IMR-90 (cell line): Measurements from ENCODE around the gene TDRD7. TPM values are rescaled to one million over a fixed set of nuclear protein-coding genes. Genes with fewer than 3 reads are reported as not detected.
A peak's percentile ranks its signal among the peaks of the same experiment; 100 is the strongest.

Source experiments
- ATAC-seq: fragments of 200-7000 bp; cut with Tn5 transposase; 2 replicates; pipeline ENCODE4 v1.9.1; 2020; ENCODE audit warnings: low read depth, mild to moderate bottlenecking, moderate library complexity
- BruUV-seq: library from RNA; stranded (reverse); fragments of 400-500 nt; replicated peaks from 2 replicates; lab custom pipeline; 2021; lab: Mats Ljungman, UMichigan
- CTCF ChIA-PET: fragments of 300-600 bp; formaldehyde crosslinking; extraction: SDS; loops from one replicate; lab custom pipeline; 2021; ENCODE audit warnings: antibody characterized with exemption; lab: Yijun Ruan, JAX
- POLR2A ChIA-PET: fragments of 300-600 bp; sonication (Branson Sonifier 250); formaldehyde crosslinking; loops from one replicate; lab custom pipeline; 2022; ENCODE audit warnings: antibody characterized with exemption; ENCODE audit not compliant: unreplicated experiment; lab: Charles Lee
- DNase-seq: peaks from one replicate; pipeline ENCODE4 v3.0.0; 2013
- H2AFZ ChIP-seq: replicated peaks from 2 replicates; pipeline ENCODE3; 2013; ENCODE audit warnings: low read length, mild to moderate bottlenecking; ENCODE audit not compliant: poor library complexity
- H2AK5ac ChIP-seq: 2 replicates; pipeline ENCODE4 v1.6.1; 2013; ENCODE audit warnings: low read depth, low read length, inconsistent platforms
- H2AK9ac ChIP-seq: replicated peaks from 2 replicates; pipeline ENCODE3; 2013; ENCODE audit warnings: mild to moderate bottlenecking, low read depth, low read length, moderate library complexity; ENCODE audit not compliant: poor library complexity
- H2BK120ac ChIP-seq: 2 replicates; pipeline ENCODE4 v1.6.1; 2013; ENCODE audit warnings: low read depth, low read length, inconsistent platforms
- H2BK15ac ChIP-seq: 3 replicates; pipeline ENCODE4 v1.6.1; 2013; ENCODE audit warnings: low read depth, low read length, inconsistent platforms
- H2BK20ac ChIP-seq: 2 replicates; pipeline ENCODE4 v1.6.1; 2013; ENCODE audit warnings: low read depth, mild to moderate bottlenecking, inconsistent platforms, low read length, moderate library complexity
- H2BK5ac ChIP-seq: 2 replicates; pipeline ENCODE4 v1.6.1; 2013; ENCODE audit warnings: mild to moderate bottlenecking, low read depth, low read length, inconsistent platforms; ENCODE audit not compliant: poor library complexity, severe bottlenecking
- H3K14ac ChIP-seq: replicated peaks from 2 replicates; pipeline ENCODE4 v1.6.1; 2013; ENCODE audit warnings: low read depth, low read length, inconsistent platforms
- H3K18ac ChIP-seq: 2 replicates; pipeline ENCODE4 v1.6.1; 2013; ENCODE audit warnings: low read depth, low read length, control low read depth
- H3K23ac ChIP-seq: 2 replicates; pipeline ENCODE4 v1.6.1; 2013; ENCODE audit warnings: low read depth, low read length, inconsistent platforms
- H3K27ac ChIP-seq: 2 replicates; pipeline ENCODE4 v1.5.1; 2013; ENCODE audit warnings: mild to moderate bottlenecking, control low read depth, low read length; ENCODE audit not compliant: insufficient read depth
- H3K27me3 ChIP-seq: 2 replicates; pipeline ENCODE4 v1.6.1; 2013; ENCODE audit warnings: low read length; ENCODE audit not compliant: control insufficient read depth, insufficient read depth
- H3K36me3 ChIP-seq: 2 replicates; pipeline ENCODE4 v1.6.1; 2013; ENCODE audit warnings: low read length, mixed read lengths; ENCODE audit not compliant: control insufficient read depth, insufficient read depth
- H3K4ac ChIP-seq: 2 replicates; pipeline ENCODE4 v1.6.1; 2013; ENCODE audit warnings: low read depth, low read length, inconsistent platforms
- H3K4me1 ChIP-seq: 2 replicates; pipeline ENCODE4 v1.6.1; 2013; ENCODE audit warnings: low read length, mixed read lengths; ENCODE audit not compliant: control insufficient read depth, insufficient read depth
- H3K4me2 ChIP-seq: 2 replicates; pipeline ENCODE4 v1.6.1; 2013; ENCODE audit warnings: low read depth, mild to moderate bottlenecking, control low read depth, low read length, moderate library complexity
- H3K4me3 ChIP-seq: 2 replicates; pipeline ENCODE4 v1.5.1; 2013; ENCODE audit warnings: low read depth, mild to moderate bottlenecking, control low read depth, low read length, moderate library complexity; ENCODE audit not compliant: insufficient read depth
- H3K56ac ChIP-seq: 2 replicates; pipeline ENCODE4 v1.6.1; 2013; ENCODE audit warnings: low read length, inconsistent platforms; ENCODE audit not compliant: insufficient read depth; ENCODE audit errors: extremely low read depth
- H3K79me1 ChIP-seq, 2 experiments: 2 replicates each; pipeline ENCODE4 v1.6.1; 2013; ENCODE audit warnings: low read length in 2 of 2, inconsistent platforms in 1 of 2, low read depth in 1 of 2
- H3K9ac ChIP-seq: 2 replicates; pipeline ENCODE4 v1.6.1; 2013; ENCODE audit warnings: low read depth, low read length, control low read depth
- H3K9me1 ChIP-seq: 2 replicates; pipeline ENCODE4 v1.6.1; 2013; ENCODE audit warnings: low read length, inconsistent platforms; ENCODE audit not compliant: insufficient read depth
- H3K9me3 ChIP-seq: 2 replicates; pipeline ENCODE4 v1.6.1; 2013; ENCODE audit warnings: low read length; ENCODE audit not compliant: control insufficient read depth, insufficient read depth
- H4K20me1 ChIP-seq: 2 replicates; pipeline ENCODE4 v1.6.1; 2013; ENCODE audit warnings: low read length, inconsistent platforms; ENCODE audit not compliant: insufficient read depth
- H4K5ac ChIP-seq: 2 replicates; pipeline ENCODE4 v1.6.1; 2013; ENCODE audit warnings: mild to moderate bottlenecking, low read depth, low read length, control low read depth
- H4K8ac ChIP-seq, 2 experiments: 2 replicates each; pipeline ENCODE4 v1.6.1; 2013; ENCODE audit warnings: low read depth in 2 of 2, low read length in 2 of 2, control low read depth in 1 of 2, inconsistent platforms in 1 of 2
- H4K91ac ChIP-seq: 2 replicates; pipeline ENCODE4 v1.6.1; 2013; ENCODE audit warnings: low read depth, low read length, inconsistent platforms; ENCODE audit not compliant: insufficient read depth
- MAZ ChIP-seq: IDR thresholded peaks from 2 replicates; pipeline ENCODE4 v1.6.1; 2012; ENCODE audit warnings: low read depth, mild to moderate bottlenecking, low read length, improper control_type of control experiment, moderate library complexity, borderline replicate concordance
- WGBS, 2 experiments: methylation state at CpG; one replicate each; pipeline versions ENCODE4 v1.1.5 to v1.1.7; 2013; ENCODE audit warnings: missing lambda C conversion rate in 2 of 2; ENCODE audit not compliant: insufficient read length in 1 of 2; ENCODE audit errors: extremely low coverage in 2 of 2; 5-methylcytosine and 5-hydroxymethylcytosine counted together
- dilution Hi-C: fragments of 300-500 bp; cut with HindIII; formaldehyde crosslinking; loops from one replicate; pipeline ENCODE4 v1.14.3; 2018; ENCODE audit warnings: low sequenced_read_pairs; ENCODE audit not compliant: unreplicated experiment
- in situ Hi-C: fragments of 300-500 bp; cut with MboI; formaldehyde crosslinking; loops from 3 replicates; pipeline ENCODE4 v1.14.3; 2019; ENCODE audit warnings: low sequenced_read_pairs, inconsistent platforms, mixed read lengths
- intact Hi-C: fragments of 100-400 bp; cut with micrococcal nuclease; formaldehyde crosslinking; loops from 2 replicates; pipeline ENCODE4 v1.10.0; 2022
- polyA plus RNA-seq, 3 experiments: library from polyadenylated mRNA; depleted of rRNA; stranded (reverse); fragments of >200 nt; gene quantifications; 2 replicates each; pipeline ENCODE4 v1.2.3, GENCODE V29; 2012; ENCODE audit warnings: low replicate concordance in 1 of 3
- total RNA-seq: library from RNA; depleted of rRNA; stranded (reverse); fragments of >200 nt; gene quantifications from 2 replicates; pipeline ENCODE4 v1.2.3, GENCODE V29; 2012

Gene TDRD7
- total and polyA plus RNA-seq, 2 of the 4 experiments (the other 2 are of a cell fraction), result 4.4 to 9.7 TPM

- ATAC-seq, result no peak
- in situ Hi-C loops, result no loop called here
These were observed 105.6 kb downstream of the TDRD7 start for GRCh38 chr9:97517331-97518089.

More at GRCh38 chr9:97517331-97518089, 105.6 kb downstream of the TDRD7 start:
- Histone ChIP-seq H2AK9ac (no peak overlapping the region), H3K27ac (no peak overlapping the region), H3K9ac (no peak overlapping the region), H2BK120ac (no peak overlapping the region), H3K56ac (no peak overlapping the region), H3K79me1 (no peaks in the 10 kb centered on the region), H2BK20ac (peak overlapping the region; percentile 31; the same call in 1 of the 2 replicates), H3K4me2 (no peak overlapping the region), H3K18ac (no peak overlapping the region), H4K91ac (no peak overlapping the region), H2BK15ac (0 out of 3 replicates have a peak overlapping the region, but pooled peaks have one; percentile 34), H3K9me3 (no peaks in the 10 kb centered on the region), H2AFZ (no peak overlapping the region), H3K27me3 (peaks cover 6% of the 10 kb centered on the region), H3K4ac (peak overlapping the region; percentile 54; the same call in 1 of the 2 replicates), H3K14ac (no peak overlapping the region), H3K9me1 (peaks cover 16% of the 10 kb centered on the region), H2BK5ac (no peak overlapping the region), H4K5ac (no peak overlapping the region), H3K23ac (no peak overlapping the region), H3K4me1 (peaks cover 10% of the 10 kb centered on the region; the same call in 1 of the 2 replicates), H3K36me3 (no peaks in the 10 kb centered on the region), H4K20me1 (0 out of 2 replicates have a peak, but pooled peaks cover 6% of the 10 kb centered on the region), H3K4me3 (no peak overlapping the region), H2AK5ac (peak overlapping the region; percentile 47), H4K8ac (no peak overlapping the region)
- dilution Hi-C loops (no loop called here), intact Hi-C loops (no loop called here)
- BruUV-seq, result no TSS peak
- no peak for DNase-seq
- POLR2A ChIA-PET, result no interaction called here
- TF ChIP-seq MAZ, result no peak
- CTCF ChIA-PET, result interaction anchor here (0.6 to 1.8 kb wide), 2 partner anchors 14 to 48 kb away, joined by 4 to 6 read pairs; no protein-coding TSS in a partner anchor
- 52% methylated on average over 3 of the region's 14 CpGs; no CpG with 5 or more reads in 1 of the 2 experiments for WGBS, 2 experiments
